Fibroblast of the conjunctiva (primary cell): ENCODE results near the gene ZDHHC14.
"Not testable (repeated sequence)": the region's sequence is repeated elsewhere in the genome, so short reads cannot be mapped to it uniquely, and the experiment has no call there.

Experiments
- DNase-seq: peaks from one replicate; pipeline ENCODE4 v3.0.0-alpha.2; 2010; ENCODE audit warnings: low read depth

Gene ZDHHC14

GRCh38 chr6:157552820-157553485 is 172.0 kb downstream of the ZDHHC14 start:
- DNase-seq = no peak

- DNase-seq = no peak
Measured at GRCh38 chr6:157554747-157555146, 173.8 kb downstream of the ZDHHC14 start.

- no peak for DNase-seq
Measured at GRCh38 chr6:157555455-157556143, 174.6 kb downstream of the ZDHHC14 start.

GRCh38 chr6:157556144-157556645 is 175.2 kb downstream of the ZDHHC14 start:
- DNase-seq = no peak

GRCh38 chr6:157556671-157557430 is 175.9 kb downstream of the ZDHHC14 start:
- no peak for DNase-seq

- DNase-seq = no peak
Measured at GRCh38 chr6:157557559-157557958, 176.6 kb downstream of the ZDHHC14 start.

GRCh38 chr6:157558049-157558448 is 177.1 kb downstream of the ZDHHC14 start:
- no peak for DNase-seq

GRCh38 chr6:157558487-157559200 is 177.7 kb downstream of the ZDHHC14 start:
- no peak for DNase-seq

- DNase-seq = no peak
Measured at GRCh38 chr6:157559201-157559756, 178.3 kb downstream of the ZDHHC14 start.

GRCh38 chr6:157560063-157560462 is 179.1 kb downstream of the ZDHHC14 start:
- not testable (repeated sequence) for DNase-seq

GRCh38 chr6:157560691-157561413 is 179.9 kb downstream of the ZDHHC14 start:
- DNase-seq = no peak

- DNase-seq = no peak
Measured at GRCh38 chr6:157561414-157561790, 180.4 kb downstream of the ZDHHC14 start.

GRCh38 chr6:157561929-157562810 is 181.2 kb downstream of the ZDHHC14 start:
- no peak for DNase-seq

GRCh38 chr6:157562997-157563396 is 182.0 kb downstream of the ZDHHC14 start:
- DNase-seq = no peak

- DNase-seq = no peak
Measured at GRCh38 chr6:157563611-157564284, 182.8 kb downstream of the ZDHHC14 start.

- DNase-seq = no peak
Measured at GRCh38 chr6:157568702-157569101, 187.7 kb downstream of the ZDHHC14 start.

- DNase-seq = no peak
Measured at GRCh38 chr6:157569543-157569942, 188.6 kb downstream of the ZDHHC14 start.

- no peak for DNase-seq
Measured at GRCh38 chr6:157570104-157570503, 189.1 kb downstream of the ZDHHC14 start.

GRCh38 chr6:157570752-157571151 is 189.8 kb downstream of the ZDHHC14 start:
- no peak for DNase-seq

GRCh38 chr6:157571269-157571668 is 190.3 kb downstream of the ZDHHC14 start:
- no peak for DNase-seq
